HepG2 (cell line): Measurements from ENCODE around the gene CPED1. TPM values are rescaled to one million over a fixed set of nuclear protein-coding genes. Genes with fewer than 3 reads are reported as not detected.

ENCODE experiments used
- CENPT ChIP-seq: sonication (generic); formaldehyde crosslinking; IDR thresholded peaks from 2 replicates; pipeline ENCODE4 v1.8.0; 2022; ENCODE audit warnings: low read depth, mild to moderate bottlenecking, moderate library complexity, missing genetic modification reagents
- DNMT1 ChIP-seq: sonication (generic); formaldehyde crosslinking; IDR thresholded peaks from 2 replicates; pipeline ENCODE4 v1.5.1; 2020; ENCODE audit warnings: mild to moderate bottlenecking, missing genetic modification reagents
- FOXA3 ChIP-seq: IDR thresholded peaks from 2 replicates; pipeline ENCODE4 v1.6.1; 2016; ENCODE audit warnings: missing genetic modification reagents, missing compliant biosample characterization
- NCOA5 ChIP-seq: sonication (generic); formaldehyde crosslinking; IDR thresholded peaks from 2 replicates; pipeline ENCODE4 v1.4.0; 2020; ENCODE audit warnings: missing genetic modification reagents
- RXRB ChIP-seq: IDR thresholded peaks from 2 replicates; pipeline ENCODE4 v1.6.1; 2016; ENCODE audit warnings: borderline replicate concordance, missing genetic modification reagents, missing compliant biosample characterization
- ZNF3 ChIP-seq: IDR thresholded peaks from 2 replicates; pipeline ENCODE4 v1.7.0; 2017; ENCODE audit warnings: inconsistent platforms
- ZNF777 ChIP-seq: sonication (generic); formaldehyde crosslinking; IDR thresholded peaks from 2 replicates; pipeline ENCODE4 v1.4.0; 2020; ENCODE audit warnings: missing genetic modification reagents
- polyA plus RNA-seq, 8 experiments: library from polyadenylated mRNA; depleted of rRNA in 3 of 8; stranded (reverse) in 7 of 8; unstranded in 1 of 8; fragments of >200 nt; fragmentation: Illumina TruSeq in 4 of 8; extraction: Trizol in 4 of 8; gene quantifications; 2 replicates each; pipeline versions ENCODE4 v1.2.1 to v1.2.3, GENCODE V29; 2011 to 2016; ENCODE audit warnings: low read depth in 4 of 8, missing spikeins in 1 of 8, mixed read lengths in 1 of 8; ENCODE audit not compliant: insufficient read depth in 1 of 8
- total RNA-seq, 5 experiments: library from RNA; depleted of rRNA; stranded (reverse); fragments of >200 nt; fragmentation: Illumina TruSeq; extraction: Trizol; gene quantifications; 2 replicates each; pipeline ENCODE4 v1.2.3, GENCODE V29; 2016; ENCODE audit warnings: low read depth in 1 of 5
- TF ChIP-seq, protein P1 (sequence below): sonication (generic); formaldehyde crosslinking; IDR thresholded peaks from 2 replicates; pipeline ENCODE4 v1.4.0; 2020; ENCODE audit warnings: missing genetic modification reagents
- TF ChIP-seq, protein P2 (sequence below): sonication (generic); formaldehyde crosslinking; conservative IDR thresholded peaks from 2 replicates; pipeline ENCODE4 v1.4.0; 2020; ENCODE audit warnings: mild to moderate bottlenecking, missing genetic modification reagents, moderate library complexity
- TF ChIP-seq, protein P3 (sequence below): sonication (generic); formaldehyde crosslinking; IDR thresholded peaks from 2 replicates; pipeline ENCODE4 v1.9.0; 2022; ENCODE audit warnings: low read depth, missing genetic modification reagents

CPED1 gene
- total and polyA plus RNA-seq, 2 of the 13 experiments (the other 11 are each of a cell fraction or from before 2014, with no cell fraction given), result 11.5 to 27.0 TPM

DNA sequence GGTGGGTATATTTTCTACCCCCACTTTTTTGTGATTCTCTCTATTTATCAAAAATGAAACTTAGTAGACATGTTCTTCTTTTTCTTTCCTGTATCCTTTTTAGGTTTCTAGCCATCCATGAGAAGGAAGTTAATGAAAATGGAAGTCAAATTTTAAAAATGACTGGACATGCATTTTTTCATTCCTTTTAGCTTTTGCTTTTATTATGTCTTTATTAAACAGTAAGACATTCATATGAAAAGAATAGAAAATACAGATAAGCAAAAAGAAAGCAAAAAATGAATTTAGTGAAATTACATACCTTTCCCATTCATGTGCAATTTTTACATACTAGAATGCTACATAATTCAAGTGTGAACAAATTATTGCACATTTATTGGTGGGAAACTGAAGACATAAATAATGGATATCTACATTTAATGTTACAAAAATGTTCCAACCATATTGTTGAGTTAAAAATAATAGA lies 88.7 kb downstream of the CPED1 start (continued):
- TF ChIP-seq, protein P1, sequence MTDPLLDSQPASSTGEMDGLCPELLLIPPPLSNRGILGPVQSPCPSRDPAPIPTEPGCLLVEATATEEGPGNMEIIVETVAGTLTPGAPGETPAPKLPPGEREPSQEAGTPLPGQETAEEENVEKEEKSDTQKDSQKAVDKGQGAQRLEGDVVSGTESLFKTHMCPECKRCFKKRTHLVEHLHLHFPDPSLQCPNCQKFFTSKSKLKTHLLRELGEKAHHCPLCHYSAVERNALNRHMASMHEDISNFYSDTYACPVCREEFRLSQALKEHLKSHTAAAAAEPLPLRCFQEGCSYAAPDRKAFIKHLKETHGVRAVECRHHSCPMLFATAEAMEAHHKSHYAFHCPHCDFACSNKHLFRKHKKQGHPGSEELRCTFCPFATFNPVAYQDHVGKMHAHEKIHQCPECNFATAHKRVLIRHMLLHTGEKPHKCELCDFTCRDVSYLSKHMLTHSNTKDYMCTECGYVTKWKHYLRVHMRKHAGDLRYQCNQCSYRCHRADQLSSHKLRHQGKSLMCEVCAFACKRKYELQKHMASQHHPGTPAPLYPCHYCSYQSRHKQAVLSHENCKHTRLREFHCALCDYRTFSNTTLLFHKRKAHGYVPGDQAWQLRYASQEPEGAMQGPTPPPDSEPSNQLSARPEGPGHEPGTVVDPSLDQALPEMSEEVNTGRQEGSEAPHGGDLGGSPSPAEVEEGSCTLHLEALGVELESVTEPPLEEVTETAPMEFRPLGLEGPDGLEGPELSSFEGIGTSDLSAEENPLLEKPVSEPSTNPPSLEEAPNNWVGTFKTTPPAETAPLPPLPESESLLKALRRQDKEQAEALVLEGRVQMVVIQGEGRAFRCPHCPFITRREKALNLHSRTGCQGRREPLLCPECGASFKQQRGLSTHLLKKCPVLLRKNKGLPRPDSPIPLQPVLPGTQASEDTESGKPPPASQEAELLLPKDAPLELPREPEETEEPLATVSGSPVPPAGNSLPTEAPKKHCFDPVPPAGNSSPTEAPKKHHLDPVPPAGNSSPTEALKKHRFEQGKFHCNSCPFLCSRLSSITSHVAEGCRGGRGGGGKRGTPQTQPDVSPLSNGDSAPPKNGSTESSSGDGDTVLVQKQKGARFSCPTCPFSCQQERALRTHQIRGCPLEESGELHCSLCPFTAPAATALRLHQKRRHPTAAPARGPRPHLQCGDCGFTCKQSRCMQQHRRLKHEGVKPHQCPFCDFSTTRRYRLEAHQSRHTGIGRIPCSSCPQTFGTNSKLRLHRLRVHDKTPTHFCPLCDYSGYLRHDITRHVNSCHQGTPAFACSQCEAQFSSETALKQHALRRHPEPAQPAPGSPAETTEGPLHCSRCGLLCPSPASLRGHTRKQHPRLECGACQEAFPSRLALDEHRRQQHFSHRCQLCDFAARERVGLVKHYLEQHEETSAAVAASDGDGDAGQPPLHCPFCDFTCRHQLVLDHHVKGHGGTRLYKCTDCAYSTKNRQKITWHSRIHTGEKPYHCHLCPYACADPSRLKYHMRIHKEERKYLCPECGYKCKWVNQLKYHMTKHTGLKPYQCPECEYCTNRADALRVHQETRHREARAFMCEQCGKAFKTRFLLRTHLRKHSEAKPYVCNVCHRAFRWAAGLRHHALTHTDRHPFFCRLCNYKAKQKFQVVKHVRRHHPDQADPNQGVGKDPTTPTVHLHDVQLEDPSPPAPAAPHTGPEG (CRISPR knock-in tag), result no peak
- TF ChIP-seq DNMT1 (CRISPR knock-in tag) (no peak), ZNF3 (CRISPR knock-in tag) (no peak), NCOA5 (CRISPR knock-in tag) (no peak), RXRB (CRISPR knock-in tag) (no peak), CENPT (no peak), ZNF777 (CRISPR knock-in tag) (no peak), FOXA3 (CRISPR knock-in tag) (no peak)
- TF ChIP-seq, protein P2, sequence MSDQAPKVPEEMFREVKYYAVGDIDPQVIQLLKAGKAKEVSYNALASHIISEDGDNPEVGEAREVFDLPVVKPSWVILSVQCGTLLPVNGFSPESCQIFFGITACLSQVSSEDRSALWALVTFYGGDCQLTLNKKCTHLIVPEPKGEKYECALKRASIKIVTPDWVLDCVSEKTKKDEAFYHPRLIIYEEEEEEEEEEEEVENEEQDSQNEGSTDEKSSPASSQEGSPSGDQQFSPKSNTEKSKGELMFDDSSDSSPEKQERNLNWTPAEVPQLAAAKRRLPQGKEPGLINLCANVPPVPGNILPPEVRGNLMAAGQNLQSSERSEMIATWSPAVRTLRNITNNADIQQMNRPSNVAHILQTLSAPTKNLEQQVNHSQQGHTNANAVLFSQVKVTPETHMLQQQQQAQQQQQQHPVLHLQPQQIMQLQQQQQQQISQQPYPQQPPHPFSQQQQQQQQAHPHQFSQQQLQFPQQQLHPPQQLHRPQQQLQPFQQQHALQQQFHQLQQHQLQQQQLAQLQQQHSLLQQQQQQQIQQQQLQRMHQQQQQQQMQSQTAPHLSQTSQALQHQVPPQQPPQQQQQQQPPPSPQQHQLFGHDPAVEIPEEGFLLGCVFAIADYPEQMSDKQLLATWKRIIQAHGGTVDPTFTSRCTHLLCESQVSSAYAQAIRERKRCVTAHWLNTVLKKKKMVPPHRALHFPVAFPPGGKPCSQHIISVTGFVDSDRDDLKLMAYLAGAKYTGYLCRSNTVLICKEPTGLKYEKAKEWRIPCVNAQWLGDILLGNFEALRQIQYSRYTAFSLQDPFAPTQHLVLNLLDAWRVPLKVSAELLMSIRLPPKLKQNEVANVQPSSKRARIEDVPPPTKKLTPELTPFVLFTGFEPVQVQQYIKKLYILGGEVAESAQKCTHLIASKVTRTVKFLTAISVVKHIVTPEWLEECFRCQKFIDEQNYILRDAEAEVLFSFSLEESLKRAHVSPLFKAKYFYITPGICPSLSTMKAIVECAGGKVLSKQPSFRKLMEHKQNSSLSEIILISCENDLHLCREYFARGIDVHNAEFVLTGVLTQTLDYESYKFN, result no peak
- TF ChIP-seq, protein P3, sequence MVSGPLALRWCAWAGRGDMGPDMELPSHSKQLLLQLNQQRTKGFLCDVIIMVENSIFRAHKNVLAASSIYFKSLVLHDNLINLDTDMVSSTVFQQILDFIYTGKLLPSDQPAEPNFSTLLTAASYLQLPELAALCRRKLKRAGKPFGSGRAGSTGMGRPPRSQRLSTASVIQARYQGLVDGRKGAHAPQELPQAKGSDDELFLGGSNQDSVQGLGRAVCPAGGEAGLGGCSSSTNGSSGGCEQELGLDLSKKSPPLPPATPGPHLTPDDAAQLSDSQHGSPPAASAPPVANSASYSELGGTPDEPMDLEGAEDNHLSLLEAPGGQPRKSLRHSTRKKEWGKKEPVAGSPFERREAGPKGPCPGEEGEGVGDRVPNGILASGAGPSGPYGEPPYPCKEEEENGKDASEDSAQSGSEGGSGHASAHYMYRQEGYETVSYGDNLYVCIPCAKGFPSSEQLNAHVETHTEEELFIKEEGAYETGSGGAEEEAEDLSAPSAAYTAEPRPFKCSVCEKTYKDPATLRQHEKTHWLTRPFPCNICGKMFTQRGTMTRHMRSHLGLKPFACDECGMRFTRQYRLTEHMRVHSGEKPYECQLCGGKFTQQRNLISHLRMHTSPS (CRISPR knock-in tag), result no peak
